GM12874 (cell line): ENCODE data around the gene CLDN9.

Experiments
- CTCF ChIP-seq: IDR thresholded peaks from 2 replicates; pipeline ENCODE4 v1.5.1; 2011; ENCODE audit warnings: low read depth, mild to moderate bottlenecking, control low read depth, low read length, moderate library complexity; ENCODE audit not compliant: insufficient read depth

Gene CLDN9

GRCh38 chr16:3023669-3024478 is 11.2 kb downstream of the CLDN9 start, which contains the start of the genes HCFC1R1 and THOC6:
TSS of gene HCFC1R1 (minus strand) at chr16:3023942. CDS start at chr16:3023941, 1 bp downstream.
TSS of gene THOC6 (plus strand) at chr16:3024035. CDS start at chr16:3024327, 292 bp downstream.
- TF ChIP-seq CTCF = no peak

GRCh38 chr16:3025032-3026002 is 12.6 kb downstream of the CLDN9 start:
- TF ChIP-seq CTCF = no peak

- no peak for TF ChIP-seq CTCF
Measured at GRCh38 chr16:3026003-3026378, 13.3 kb downstream of the CLDN9 start.

GRCh38 chr16:3026609-3027488 is 14.1 kb downstream of the CLDN9 start:
- no peak for TF ChIP-seq CTCF

- no peak for TF ChIP-seq CTCF
Measured at GRCh38 chr16:3027489-3027795, 14.7 kb downstream of the CLDN9 start.

- TF ChIP-seq CTCF = peak; percentile 95
Measured at GRCh38 chr16:3027983-3028715, 15.4 kb downstream of the CLDN9 start.
